Umbilical cord (tissue), 2 donors: Measurements from ENCODE around the gene RNF213. TPM values are rescaled to one million over a fixed set of nuclear protein-coding genes. Genes with fewer than 3 reads are reported as not detected.
A peak's percentile ranks its signal among the peaks of the same experiment; 100 is the strongest.

Experiments
- DNase-seq: peaks from one replicate; pipeline ENCODE4 v3.0.0-alpha.2; 2015; ENCODE audit warnings: low spot score
- total RNA-seq: library from RNA; depleted of rRNA; stranded (reverse); fragments of >200 nt; gene quantifications from one replicate; pipeline ENCODE4 v1.2.3, GENCODE V29; 2014; ENCODE audit warnings: low replicate concordance; ENCODE audit not compliant: insufficient read depth

Gene RNF213
- total RNA-seq, 1 donor from 2014 or later, result 54.4 TPM

DNA sequence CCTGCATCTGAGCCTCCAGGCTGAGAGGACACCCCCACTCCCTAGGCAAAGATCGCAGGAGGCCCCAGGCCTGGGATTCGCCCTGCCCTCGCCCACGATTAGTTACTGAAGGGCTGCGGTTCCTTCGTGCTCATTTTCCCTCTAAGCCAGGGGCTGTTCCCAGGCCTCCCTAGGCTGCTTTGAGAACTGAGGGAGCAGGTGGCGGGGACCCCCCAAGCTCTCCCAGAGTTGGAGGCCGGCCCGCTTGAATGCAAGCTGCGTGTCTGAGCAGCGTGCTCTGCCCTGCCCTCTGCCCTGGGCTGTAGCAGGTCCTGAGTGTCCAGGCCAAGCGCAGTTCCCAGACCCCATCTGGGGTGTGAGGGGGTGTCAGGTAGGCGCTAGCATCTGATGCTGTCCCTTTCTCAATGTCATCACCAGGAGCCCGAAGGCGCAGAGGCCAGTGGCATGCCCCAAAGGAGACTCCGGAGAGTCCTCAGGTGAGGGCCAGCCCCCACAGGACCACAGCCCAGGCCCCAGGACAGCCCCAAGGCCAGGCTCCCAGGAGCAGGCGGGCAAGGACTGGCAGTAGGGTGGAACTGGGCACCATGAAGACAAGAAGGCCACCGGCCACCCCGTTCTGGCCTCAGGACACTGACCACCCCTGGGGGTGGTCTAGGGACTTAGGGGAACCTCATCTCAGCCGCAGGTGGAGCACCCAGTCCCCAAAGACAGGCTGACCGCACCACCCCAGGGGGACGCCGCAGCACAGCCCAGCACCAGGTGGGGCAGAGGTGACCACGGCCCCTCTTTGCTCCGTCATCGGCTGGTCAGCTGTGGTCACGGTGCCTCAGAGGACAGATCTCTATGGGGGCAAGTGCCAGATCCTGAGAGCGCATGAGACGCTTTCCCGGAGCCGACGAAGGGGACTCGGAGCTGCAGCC lies 169.0 kb downstream of the RNF213 start:
- no peak for DNase-seq

DNA sequence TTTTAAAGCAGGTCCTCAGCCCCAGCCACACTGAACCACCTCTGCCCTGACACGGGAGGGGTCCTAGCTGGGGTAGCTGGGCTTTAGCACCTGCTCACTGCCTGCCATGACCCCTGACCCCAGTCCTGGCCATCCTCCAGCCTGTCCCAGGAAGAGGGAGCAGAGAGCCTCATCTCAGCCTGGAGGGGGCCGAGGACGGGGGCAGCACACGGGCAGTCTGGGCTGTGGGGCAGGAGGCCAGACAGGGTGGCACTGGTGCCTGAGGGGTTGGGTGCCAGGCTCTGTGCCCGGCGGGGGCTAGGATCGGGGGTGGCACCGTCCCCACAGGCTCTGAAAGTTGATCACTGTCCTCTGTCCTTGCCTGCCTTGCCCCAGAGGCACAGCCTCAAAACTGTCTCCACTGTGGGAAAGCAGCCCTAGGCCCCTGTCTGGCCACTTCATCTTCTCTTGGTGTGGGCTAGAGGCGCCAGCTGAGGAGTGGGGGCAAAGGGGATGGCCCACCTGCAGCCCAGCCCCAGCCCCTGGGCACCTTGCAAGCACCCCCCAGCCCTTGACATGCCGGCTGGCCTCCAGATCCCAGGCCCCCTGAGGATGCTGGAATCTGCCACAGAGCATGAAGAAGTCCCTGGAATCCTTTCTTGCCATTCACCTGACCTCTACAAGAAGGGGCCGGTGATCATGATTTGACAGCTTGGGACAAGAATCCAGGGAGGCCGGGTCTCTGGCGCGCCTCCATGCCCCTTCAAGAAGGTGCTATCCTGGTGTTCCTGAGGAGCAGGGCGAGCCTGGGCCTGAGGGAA lies 170.0 kb downstream of the RNF213 start:
- DNase-seq, result no peak

DNA sequence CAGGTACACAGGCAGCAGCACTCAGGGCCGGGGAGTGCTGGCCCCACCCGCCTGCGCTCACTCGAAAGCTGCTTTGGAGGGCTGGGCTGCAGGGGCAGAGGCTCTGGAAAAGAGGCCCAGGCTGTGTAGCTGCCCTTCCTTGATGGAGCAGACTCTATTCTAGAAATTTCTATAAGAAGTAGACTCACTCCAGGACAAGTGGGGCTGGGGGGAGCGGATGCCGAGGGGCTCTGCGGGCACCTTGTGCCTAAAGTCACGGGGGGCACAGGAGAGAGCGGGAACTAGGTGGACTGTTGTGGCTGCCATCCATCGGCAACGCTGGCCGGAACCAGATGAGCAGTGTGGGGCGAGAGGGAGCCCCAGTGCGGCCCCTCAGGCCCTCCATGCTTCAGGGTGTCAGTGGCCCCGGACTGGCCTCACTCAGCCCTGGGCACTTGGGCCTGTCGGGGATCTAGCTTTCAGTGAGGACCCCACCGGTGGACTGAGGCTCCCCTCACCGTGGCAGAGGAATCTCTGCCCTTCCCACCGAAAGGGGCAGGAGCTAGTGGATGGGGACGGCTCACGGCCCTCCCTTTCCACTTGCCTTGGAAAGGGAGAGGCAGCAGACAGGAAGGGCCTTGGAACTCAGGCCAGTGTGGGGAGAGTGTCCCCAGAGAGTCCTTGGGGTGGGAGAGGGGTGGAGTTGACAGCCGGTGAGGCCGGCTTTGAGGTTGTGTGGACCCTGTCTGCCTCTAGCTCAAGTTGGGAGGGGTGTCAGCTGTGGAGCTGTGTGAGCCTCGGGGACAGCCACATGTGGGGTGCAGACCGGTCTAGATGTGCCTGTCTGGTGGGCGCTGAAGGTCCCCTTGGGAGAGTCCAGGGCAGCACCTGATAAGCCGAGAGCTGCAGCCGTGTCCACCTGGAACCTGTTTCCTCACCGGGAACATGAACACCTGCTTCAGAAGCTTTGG lies 170.9 kb downstream of the RNF213 start:
- no peak for DNase-seq

DNA sequence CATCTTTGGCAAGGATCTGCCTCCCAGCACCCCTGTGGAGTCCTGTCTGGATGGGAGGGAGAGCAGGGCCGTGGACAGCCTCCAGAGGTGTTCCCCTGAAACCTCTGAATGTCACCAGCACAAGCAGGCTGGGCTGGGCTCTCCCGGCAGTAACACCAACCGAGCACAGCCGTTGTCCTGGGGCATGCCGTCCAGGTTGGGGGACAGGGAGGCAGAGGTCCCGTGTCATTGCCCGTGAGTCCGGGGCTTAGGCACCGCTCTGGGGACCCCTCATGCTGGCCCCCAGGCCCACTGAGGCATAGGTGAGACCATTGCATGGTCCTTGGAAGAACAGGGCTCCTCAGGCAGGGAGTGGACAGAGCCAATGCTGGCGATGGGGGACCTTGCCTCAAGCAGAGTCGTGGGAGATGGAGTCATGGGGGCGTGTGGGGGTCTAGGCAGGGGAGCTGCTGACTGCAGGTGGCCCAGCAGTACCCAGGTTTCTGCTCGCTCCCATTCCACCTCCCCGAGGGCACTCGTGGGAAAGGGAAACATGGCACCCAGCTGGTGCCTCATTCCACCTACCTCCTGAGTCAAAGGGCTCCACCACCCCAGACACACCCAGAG lies 171.8 kb downstream of the RNF213 start:
- DNase-seq, result no peak

DNA sequence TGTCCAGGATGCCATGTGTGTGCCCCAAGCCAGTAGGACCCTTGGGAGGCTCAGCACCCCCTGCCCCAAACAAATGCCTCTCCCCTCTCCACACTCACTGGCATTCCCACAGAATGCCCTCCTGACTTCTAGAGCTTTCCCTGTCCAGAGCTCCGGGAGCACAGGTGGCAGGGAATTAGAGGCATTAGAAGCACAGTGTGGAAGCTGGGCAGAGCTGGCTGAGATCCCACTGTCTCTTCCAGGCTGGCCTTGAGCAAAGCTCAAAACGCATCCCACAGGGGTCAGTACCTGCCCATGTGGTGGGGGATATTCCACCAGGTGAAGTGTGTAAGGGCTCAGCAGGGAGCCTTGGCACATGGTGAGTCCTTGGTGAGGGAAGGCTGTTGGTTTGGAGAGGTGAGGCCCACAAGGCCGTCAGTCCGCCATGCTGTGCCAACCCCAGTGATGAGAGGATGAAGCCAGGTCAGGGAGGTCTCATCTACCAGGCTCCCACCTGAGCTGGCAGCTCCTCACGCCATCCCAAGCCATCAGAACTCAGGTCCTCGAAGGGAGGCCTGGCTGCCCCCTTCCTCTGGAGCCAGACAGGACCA lies 172.4 kb downstream of the RNF213 start:
- DNase-seq, result no peak

DNA sequence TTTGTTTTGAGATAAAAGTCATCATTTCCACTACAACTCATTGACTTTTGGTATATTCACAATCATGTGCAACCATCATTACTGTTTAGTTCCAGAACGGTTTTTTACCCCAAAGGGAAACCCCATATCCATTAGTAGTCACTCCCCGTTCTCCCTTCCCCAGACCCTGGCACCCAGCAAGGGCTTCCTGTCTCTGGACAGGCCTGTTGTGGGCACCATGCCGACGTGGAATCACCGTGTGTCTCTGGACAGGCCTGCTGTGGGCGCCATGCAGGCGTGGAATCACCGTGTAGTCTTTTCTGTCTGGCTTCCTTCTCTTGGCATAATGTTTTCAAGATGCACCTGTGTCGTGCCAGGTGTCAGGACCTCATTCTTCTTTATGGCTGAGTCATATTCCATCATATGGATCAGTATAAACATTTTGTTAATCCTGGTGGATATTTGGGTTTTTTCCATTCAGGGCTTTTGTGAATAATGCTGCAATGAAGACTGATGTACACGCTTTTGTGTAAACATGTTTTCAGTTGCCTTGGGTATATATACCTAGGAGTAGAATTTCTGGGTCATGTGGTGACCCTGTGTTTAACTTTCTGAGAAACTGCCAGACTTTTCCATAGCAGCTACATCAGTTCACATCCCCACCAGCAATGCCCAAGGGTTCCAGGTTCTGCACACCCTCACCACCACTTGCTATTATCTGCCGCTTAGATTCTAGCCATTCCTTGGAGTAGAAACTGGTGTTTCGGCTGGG lies 173.4 kb downstream of the RNF213 start:
- no peak for DNase-seq

DNA sequence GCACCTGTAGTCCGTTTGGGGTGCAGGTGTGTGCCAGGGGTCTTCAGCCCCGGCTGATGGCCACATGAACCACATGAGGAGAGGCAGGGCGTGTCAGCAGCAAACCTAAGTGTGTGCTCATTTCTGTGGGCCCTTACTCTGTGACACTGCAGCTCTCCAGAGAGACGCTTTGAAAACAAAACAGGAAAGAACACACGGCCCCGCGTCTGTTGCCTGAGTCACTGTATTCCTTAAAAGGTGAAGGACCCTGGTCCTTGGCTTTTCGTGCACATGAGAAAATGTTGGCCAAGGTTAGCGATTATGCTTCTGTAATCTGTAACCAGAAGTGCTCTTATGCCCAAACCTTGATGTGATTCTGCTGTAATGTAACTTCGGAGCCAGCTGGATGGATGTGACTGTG lies 176.9 kb downstream of the RNF213 start:
- DNase-seq, result no peak

DNA sequence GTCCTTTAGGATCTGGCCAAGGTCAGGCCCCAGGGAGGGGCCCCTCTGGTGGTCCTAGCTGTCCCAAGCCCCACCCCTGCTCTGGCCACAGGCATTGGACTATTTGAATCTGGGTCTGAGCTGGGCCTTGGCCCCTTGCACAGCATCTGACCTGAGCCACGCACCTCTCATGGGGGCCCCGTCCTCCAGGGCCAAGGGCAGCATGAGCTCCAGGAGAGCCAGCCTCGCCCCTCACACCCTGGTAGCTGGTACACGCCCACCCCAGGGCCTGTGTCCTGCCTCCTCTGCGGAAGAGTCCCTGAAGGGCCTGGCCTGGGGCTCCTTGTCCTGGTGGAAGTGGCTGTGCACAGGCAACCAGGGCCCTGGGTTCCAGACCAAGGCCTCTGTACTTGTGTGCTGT lies 178.2 kb downstream of the RNF213 start:
- DNase-seq, result no peak

DNA sequence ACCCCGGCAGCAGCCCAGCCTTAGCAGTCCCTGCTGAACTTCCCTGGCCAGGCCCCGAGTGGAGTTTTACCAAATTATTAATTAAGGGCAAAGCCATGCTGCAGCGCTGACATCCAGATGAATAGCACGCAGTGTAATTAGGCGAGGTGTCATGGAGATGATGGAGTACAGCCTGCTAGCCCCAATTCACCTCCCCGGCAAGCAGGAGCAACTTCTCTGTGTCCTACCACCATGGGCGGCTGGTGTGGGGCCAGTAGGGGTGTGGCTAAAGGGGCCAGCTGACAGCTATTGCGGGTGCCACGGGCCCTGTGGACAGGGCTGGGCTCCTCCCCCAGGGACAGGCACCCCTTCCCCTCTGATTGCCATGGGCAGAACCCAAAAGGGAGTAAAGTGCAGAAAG lies 178.8 kb downstream of the RNF213 start:
- DNase-seq, result no peak

DNA sequence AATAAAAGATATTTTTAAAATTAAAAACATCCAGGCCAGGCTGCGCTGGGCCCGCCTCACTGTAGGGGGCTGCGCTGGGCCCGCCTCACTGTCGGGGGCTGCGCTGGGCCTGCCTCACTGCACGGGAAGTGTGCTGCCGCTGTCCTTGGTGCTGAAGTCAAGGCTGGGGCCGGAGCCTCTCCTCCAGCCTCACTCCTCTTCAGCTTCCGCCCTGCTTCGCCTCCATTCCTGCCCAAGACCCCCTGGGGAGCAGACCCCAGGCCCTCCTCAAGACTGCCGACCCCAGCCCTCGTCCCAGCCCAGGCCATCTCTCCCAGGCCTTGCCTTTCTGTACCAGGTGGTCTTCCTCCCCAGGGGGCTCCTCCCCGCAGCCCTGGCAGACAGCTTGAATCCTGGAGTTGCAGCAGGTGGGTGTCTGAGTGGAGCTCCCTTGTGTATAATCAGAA lies 180.5 kb downstream of the RNF213 start:
- DNase-seq, result peak; percentile 52

DNA sequence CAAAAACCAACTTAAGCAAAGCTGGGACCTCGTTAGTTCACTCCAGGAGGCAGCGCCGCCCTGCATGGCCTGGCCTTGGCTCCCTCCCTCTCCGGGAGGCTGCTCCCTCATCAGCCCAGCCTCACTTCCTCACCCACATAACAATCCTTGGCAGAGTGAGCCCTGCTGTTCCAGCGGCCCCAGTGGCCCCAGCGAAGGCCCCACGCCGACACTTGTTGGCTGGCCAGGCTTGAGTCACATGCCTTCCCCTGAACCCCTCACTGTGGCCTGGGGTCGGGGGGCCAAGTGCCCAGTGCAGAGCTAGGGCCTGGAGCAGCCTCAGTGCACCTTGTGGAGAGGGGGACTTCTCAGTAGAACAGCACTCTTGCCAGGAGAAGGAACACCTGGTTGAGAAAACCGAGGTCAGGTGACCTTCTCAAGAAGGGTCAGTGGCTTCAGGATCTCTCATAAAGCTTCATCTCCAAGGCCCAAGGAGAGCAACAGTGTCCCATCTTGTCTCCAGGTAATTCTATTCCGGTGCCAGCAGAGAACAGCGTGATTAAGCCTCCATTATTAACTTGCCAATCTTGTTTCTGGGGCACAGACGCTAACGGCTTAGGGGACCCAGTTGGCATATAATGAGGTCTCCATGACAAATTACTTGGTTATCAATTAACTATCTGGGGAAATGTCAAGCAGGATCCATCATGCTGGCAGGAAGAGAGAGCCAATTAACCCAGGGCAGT lies 181.1 kb downstream of the RNF213 start:
- no peak for DNase-seq

DNA sequence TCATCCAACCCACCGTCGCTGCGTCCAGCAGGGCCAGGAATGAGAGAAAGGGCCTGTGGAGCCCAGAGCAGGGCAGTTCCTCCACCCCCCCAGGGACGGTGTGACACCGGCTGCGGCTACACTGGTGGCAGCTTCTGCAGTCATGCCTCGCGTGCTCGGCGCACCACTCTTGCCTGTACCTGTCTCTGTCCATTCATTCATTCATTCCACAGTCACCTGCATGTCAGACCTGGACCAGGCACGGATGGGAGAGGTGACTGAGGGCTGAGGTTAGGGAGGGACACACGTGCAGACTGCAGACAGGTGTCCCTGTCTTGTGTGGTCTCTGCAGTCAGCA lies 181.6 kb downstream of the RNF213 start:
- no peak for DNase-seq

DNA sequence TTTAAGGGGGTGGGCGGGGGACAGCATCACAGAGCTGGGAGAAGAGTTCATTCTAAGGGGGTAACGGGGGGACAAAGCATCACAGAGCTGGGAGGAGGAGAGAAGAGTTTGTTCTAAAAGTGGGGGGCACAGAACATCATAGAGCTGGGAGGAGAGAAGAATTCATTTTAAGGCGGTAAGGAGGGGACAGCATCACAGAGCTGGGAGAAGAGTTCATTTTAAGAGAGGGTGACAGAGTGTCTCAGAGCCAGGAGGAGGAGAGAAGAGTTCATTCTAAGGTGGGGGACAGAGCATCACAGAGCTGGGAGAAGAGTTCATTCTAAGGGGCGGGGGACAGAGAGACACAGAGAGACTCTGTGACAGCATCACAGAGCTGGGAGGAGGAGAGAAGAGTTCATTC lies 182.1 kb downstream of the RNF213 start:
- DNase-seq, result no peak

DNA sequence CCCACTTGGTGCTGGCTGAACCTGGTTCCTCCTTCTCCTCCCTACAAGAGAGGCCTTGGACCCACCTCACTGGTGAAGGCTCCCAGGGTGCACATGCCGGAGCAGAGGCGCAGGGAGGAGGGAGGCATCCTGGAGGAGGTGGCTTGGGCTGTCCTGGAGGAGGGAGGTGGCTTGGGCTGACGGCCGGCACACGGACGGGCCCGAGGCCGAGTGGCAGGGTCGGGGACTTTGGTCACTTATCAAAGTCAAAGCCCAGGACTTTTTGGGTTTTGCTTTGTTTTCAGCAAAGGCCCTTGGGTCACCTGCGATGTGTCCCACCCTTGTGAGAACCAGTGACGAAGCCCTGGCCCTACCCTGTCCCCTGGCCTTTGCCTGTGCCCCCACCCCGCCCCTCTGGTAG lies 182.8 kb downstream of the RNF213 start:
- no peak for DNase-seq

DNA sequence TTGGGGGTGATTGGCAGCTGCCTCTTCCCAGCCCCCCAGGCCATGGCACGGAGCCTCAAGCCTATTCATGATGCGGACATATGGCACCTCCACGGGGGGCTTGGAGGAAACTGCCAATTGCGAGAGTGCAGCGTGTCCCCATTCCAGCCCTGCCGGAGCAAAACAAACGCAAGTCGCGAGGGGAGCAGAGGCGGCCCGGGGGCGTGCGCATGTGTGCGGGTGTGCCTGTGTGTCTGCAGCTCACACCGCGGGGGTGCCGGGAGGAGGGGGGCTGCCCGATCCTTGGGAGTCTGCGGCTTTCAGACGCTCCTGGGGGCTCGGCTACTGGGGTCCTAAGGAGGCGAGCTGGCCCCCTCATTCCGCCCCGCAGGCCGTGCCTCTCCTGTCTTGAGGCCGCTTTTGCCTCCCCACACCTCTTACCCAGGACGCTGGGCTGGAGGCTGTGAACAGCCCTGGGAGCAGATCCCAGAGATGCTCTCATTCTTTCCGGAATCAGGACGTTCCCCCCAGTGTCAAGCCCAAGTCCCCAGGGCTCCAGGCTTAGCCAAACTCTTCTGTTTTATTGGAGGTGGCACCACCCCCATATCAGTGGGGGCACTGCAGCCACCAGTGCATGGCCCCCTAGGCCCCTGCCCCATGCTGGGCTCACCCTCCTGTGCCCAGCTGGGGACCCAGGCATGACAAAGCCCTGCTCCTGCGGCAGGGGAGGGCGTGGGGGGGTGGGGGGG lies 183.4 kb downstream of the RNF213 start:
- no peak for DNase-seq

DNA sequence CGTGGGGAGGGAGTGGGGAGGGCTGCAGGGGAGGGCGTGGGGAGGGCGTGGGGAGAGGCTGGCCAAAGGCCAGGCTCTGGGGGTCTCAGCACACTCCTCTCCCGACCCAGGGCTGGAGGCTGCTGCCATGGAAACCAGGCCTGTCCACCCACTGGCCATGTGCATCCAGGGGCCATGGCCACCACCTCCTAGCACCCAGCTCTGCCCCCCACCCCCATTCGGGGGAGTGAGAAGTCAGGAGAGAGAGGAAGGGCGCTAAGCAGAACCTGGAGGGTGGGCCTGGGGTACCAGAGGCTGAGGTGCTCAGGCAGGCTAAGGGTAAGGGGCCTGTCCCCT lies 184.0 kb downstream of the RNF213 start:
- no peak for DNase-seq

DNA sequence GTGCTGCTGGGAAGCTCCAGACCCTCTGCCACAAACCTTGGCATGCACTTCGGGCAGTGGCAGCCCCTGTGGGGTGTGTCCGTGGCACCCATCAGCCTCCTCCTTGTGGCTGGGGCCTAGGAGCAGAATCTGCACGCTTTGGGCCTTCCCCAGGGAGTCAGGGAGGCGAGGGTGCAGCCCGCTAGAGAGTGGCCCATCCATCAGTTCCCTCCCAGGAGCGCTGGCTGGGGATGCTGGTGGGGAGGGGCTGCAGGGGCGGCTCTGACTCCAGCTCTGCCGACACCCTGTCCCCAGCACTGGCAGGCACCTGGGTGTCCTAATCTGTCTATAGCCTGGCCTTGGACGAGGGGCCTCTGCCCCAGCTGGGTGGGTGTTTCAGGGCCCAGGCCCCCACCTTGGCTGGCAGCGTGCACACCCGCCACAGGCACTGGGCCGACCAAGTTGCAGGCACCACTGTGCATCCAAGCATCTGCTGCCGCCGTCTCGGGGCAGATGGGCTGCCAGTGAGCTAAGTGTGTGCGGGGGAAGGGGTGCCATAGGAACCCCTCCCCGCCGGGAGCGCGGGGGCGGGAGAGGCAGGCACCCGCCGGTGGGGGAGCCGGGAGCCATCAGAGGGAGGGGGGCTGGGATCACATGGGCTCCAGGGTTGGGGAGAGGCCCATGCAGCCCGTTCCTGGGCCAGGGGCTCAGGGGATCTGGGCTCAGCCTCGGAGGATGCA lies 184.5 kb downstream of the RNF213 start:
- DNase-seq, result no peak

DNA sequence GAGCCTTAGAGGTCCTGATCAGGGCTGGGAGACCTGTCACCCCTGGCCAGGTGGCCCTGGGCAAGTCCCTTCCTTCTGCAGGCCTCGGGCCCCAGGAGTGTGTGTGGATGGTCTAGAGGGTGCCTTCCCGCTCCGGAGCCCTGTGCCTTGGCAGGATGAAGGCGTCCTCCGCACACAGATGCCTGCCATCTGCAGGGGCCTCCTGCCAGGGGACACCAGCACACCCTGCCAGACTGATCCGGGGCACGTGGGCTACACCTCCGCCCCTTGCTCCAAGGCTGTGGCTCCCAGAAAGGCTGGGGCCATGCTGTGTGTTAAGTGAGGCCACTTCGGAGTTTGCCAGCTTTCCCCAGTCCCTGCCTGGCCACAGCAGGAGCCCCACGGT lies 185.1 kb downstream of the RNF213 start:
- DNase-seq, result no peak
